ENCODE measurements around the gene NDST3.

Gene NDST3

DNA sequence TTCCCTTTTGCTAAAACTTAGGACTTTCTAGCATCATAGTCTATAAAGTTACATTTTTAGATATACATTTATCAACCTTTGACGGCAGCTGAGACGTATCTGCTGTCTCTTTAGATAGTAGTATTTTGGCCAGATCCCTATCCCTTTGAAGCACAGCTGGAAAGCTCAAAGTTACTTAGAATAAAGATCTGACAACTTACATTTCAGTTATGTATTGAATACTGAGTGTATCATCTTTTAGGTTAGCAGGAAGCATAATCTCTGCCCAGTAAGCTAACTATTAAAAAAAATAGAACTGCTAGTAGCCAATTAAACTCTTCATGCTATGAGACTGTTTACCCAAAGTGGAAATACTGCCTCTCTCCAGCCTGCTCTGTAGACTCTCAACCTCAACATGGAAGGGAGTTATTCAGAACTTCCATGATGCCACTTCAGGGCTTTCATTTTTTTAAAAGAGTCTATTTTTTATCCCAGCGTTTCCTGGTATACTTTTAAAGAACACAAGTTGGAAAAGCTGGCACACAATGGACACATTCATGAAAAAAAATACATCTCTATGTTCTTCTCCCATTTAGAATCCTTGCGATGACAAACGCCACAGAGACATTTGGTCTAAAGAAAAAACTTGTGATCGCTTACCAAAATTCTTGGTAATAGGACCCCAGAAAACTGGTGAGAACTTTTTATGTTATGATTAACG lies 192.2 kb downstream of the NDST3 start:
- Histone ChIP-seq H3K36me3 (no peaks in the 10 kb centered on the region), H3K4me1 (no peaks in the 10 kb centered on the region), H3K4me3 (ENCODE audit: low read depth, low read length) (no peak overlapping the region), H3K27me3 (no peaks in the 10 kb centered on the region), H3K9me3 (no peaks in the 10 kb centered on the region)
- DNase-seq, result no peak
- TF ChIP-seq, protein P1, sequence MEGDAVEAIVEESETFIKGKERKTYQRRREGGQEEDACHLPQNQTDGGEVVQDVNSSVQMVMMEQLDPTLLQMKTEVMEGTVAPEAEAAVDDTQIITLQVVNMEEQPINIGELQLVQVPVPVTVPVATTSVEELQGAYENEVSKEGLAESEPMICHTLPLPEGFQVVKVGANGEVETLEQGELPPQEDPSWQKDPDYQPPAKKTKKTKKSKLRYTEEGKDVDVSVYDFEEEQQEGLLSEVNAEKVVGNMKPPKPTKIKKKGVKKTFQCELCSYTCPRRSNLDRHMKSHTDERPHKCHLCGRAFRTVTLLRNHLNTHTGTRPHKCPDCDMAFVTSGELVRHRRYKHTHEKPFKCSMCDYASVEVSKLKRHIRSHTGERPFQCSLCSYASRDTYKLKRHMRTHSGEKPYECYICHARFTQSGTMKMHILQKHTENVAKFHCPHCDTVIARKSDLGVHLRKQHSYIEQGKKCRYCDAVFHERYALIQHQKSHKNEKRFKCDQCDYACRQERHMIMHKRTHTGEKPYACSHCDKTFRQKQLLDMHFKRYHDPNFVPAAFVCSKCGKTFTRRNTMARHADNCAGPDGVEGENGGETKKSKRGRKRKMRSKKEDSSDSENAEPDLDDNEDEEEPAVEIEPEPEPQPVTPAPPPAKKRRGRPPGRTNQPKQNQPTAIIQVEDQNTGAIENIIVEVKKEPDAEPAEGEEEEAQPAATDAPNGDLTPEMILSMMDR (IDR thresholded peaks at IDR 0.05; ENCODE audit: low read depth, low read length), result no peak

DNA sequence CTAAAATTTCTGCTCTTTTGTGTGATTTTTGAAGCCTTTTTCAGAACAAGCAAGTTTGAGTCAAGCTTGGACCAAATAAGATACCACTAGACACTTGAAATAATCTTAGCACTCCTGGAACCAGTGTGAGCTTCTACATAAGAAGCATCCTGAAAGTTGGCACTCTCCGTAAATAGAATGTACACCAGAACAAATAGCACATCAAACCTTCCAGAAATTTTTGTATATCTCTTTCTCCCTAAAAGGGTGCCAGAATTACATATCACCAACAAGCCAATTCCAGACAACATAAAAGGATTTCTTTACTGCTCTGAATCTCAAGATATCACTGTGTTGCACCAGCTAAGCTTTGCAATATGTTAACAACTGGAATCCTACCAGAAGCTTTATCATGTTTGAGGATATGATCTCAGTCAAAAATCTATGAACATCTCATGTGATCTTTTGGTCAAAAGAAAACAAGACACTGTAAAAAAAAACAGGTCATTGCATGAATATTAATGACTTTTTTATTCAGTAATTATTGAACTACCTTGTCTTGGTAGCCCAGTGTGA lies 201.4 kb downstream of the NDST3 start:
- Histone ChIP-seq H3K4me3 (ENCODE audit: low read depth, low read length) (no peak overlapping the region), H3K4me1 (no peaks in the 10 kb centered on the region), H3K27me3 (no peaks in the 10 kb centered on the region), H3K36me3 (no peaks in the 10 kb centered on the region), H3K9me3 (no peaks in the 10 kb centered on the region)
- TF ChIP-seq, protein P1 (IDR thresholded peaks at IDR 0.05; ENCODE audit: low read depth, low read length), result no peak
- DNase-seq, result no peak

DNA sequence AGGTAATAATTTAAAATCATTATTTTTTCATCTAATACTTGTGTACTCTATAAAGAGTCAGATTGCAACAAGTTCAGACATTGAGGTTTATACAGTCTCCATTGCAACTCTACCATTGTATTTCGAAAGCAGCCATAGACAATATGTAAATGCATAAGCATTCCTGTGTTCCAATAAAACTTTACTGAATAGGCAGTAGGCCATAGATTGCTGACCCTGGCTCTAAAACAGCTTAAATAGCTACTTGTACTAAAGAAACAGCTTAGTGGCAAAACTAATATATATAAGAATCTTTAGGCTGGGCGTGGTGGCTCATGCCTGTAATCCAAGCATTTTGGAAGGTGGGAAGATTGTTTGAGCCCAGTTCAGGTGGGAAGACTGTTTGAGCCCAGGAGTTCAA lies 203.2 kb downstream of the NDST3 start:
- Histone ChIP-seq H3K36me3 (no peaks in the 10 kb centered on the region), H3K4me1 (no peaks in the 10 kb centered on the region), H3K27me3 (no peaks in the 10 kb centered on the region), H3K9me3 (no peaks in the 10 kb centered on the region), H3K4me3 (ENCODE audit: low read depth, low read length) (no peak overlapping the region)
- no peak for DNase-seq
- TF ChIP-seq, protein P1 (IDR thresholded peaks at IDR 0.05; ENCODE audit: low read depth, low read length), result no peak

DNA sequence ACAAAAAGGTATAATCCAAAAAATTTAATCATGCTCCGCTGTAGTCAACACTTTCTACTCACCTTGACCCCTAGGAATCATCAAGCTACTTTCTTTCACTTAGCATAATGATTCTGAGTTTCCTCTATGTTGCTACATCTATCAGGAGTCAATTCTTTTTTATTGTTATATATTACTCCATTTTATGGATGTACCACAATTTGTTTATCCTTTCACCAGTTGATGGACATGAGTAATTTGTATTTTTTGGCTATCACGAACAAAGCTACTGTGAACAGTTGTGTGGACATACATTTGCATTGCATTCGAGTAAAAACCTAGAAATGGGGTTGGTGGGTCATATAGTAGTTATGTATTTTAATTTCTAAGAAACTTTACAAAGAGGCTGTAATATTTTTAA lies 215.6 kb downstream of the NDST3 start:
- Histone ChIP-seq H3K9me3 (no peaks in the 10 kb centered on the region), H3K4me3 (ENCODE audit: low read depth, low read length) (no peak overlapping the region), H3K4me1 (no peaks in the 10 kb centered on the region), H3K27me3 (no peaks in the 10 kb centered on the region), H3K36me3 (no peaks in the 10 kb centered on the region)
- DNase-seq, result no peak
- TF ChIP-seq, protein P1 (IDR thresholded peaks at IDR 0.05; ENCODE audit: low read depth, low read length), result no peak

DNA sequence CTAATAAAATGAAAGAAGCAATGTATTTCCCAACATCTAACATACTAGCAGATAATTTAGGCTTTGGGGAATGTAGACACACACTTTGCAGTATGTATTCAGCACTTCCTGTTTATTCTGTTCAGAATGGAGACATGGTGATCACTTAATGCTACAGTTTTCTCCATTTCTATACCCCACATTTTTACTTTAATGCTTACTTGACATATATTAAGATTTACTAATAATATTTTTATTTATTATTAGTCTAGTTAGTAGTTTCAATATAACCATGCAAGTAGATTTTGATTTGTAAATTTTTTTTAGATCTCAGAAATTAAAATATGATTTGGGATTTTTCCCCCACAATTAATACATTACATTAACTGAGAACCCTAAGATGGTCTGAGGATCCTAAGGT lies 220.1 kb downstream of the NDST3 start:
- no peaks in the 10 kb centered on the region for H3K4me1 ChIP-seq
- H3K4me3 ChIP-seq (ENCODE audit: low read depth, low read length), result no peak overlapping the region
- no peaks in the 10 kb centered on the region for H3K27me3 ChIP-seq
- no peaks in the 10 kb centered on the region for H3K36me3 ChIP-seq
- TF ChIP-seq, protein P1 (IDR thresholded peaks at IDR 0.05; ENCODE audit: low read depth, low read length), result no peak
- no peak for DNase-seq
- no peaks in the 10 kb centered on the region for H3K9me3 ChIP-seq

DNA sequence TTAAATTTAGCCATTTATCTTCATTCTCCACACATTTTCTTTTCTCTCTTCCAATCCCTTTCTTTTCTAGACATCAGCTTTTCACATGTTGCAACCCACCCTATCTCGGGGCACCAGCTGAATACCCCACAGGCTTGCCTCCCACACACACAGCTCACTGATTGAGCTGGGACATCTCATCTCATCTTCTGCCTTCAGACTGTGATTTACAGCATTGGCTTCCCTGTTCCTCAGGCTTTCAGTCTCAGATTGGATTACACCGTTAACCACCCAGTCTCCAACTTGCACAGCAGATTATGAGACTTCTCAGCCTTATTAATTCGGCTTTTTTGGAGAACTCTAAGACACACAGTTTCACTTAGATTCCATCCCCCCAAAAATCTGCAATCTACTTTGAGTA lies 224.8 kb downstream of the NDST3 start:
- TF ChIP-seq, protein P1 (IDR thresholded peaks at IDR 0.05; ENCODE audit: low read depth, low read length), result no peak
- Histone ChIP-seq H3K4me1 (no peaks in the 10 kb centered on the region), H3K27me3 (no peaks in the 10 kb centered on the region), H3K9me3 (no peaks in the 10 kb centered on the region), H3K4me3 (ENCODE audit: low read depth, low read length) (no peak overlapping the region), H3K36me3 (no peaks in the 10 kb centered on the region)
- DNase-seq, result no peak
